Liver (tissue), 10 donors: ENCODE results near the gene BEND3. TPM values are rescaled to one million over a fixed set of nuclear protein-coding genes. Genes with fewer than 3 reads are reported as not detected.

Experiments used
- DNase-seq: peaks from one replicate; pipeline ENCODE4 v3.0.0-alpha.2; 2017; ENCODE audit warnings: low spot score
- H3K27ac ChIP-seq, 2 donors: one replicate each; pipeline ENCODE4 v1.7.0; 2013; ENCODE audit warnings: inconsistent platforms in 2 of 2, low read length in 2 of 2, control low read depth in 1 of 2, low read depth in 1 of 2, mild to moderate bottlenecking in 1 of 2
- H3K27me3 ChIP-seq, 4 donors: one replicate each; pipeline versions ENCODE4 v1.6.1 to v1.7.0; 2013; ENCODE audit warnings: low read length in 3 of 4, inconsistent platforms in 1 of 4, mild to moderate bottlenecking in 1 of 4, moderate library complexity in 1 of 4; ENCODE audit not compliant: control insufficient read depth in 4 of 4, insufficient read depth in 4 of 4
- H3K36me3 ChIP-seq, 4 donors: one replicate each; pipeline versions ENCODE4 v1.6.1 to v1.7.0; 2013; ENCODE audit warnings: low read length in 3 of 4, mild to moderate bottlenecking in 3 of 4, low read depth in 1 of 4, moderate library complexity in 1 of 4; ENCODE audit not compliant: control insufficient read depth in 4 of 4, insufficient read depth in 3 of 4
- H3K4me1 ChIP-seq, 4 donors: one replicate each; pipeline versions ENCODE4 v1.6.1 to v1.7.0; 2013; ENCODE audit warnings: low read length in 3 of 4, mild to moderate bottlenecking in 3 of 4, moderate library complexity in 1 of 4; ENCODE audit not compliant: control insufficient read depth in 4 of 4, insufficient read depth in 4 of 4
- H3K4me3 ChIP-seq, 3 donors: one replicate each; pipeline versions ENCODE4 v1.6.1 to v1.7.0; 2013; ENCODE audit warnings: low read length in 3 of 3, control low read depth in 1 of 3, low read depth in 1 of 3, mild to moderate bottlenecking in 1 of 3
- H3K9ac ChIP-seq, 2 donors: one replicate each; pipeline ENCODE4 v1.7.0; 2013; ENCODE audit warnings: low read length in 2 of 2, mild to moderate bottlenecking in 2 of 2, moderate library complexity in 2 of 2, control low read depth in 1 of 2, low read depth in 1 of 2
- H3K9me3 ChIP-seq, 4 donors: one replicate each; pipeline versions ENCODE4 v1.6.1 to v1.7.0; 2013; ENCODE audit warnings: low read length in 3 of 4; ENCODE audit not compliant: control insufficient read depth in 4 of 4
- EGR1 ChIP-seq, 2 donors: IDR thresholded peaks; 2 replicates each; pipeline ENCODE4 v1.6.1; 2016 to 2018; ENCODE audit warnings: antibody characterized with exemption in 2 of 2, low read depth in 2 of 2
- FOXA2 ChIP-seq: IDR thresholded peaks from 2 replicates; pipeline ENCODE4 v1.6.1; 2016; ENCODE audit warnings: antibody characterized with exemption
- MAX ChIP-seq: IDR thresholded peaks from 2 replicates; pipeline ENCODE4 v1.6.1; 2016; ENCODE audit warnings: antibody characterized with exemption
- NR2F2 ChIP-seq: IDR thresholded peaks from 2 replicates; pipeline ENCODE4 v1.6.1; 2016; ENCODE audit warnings: antibody characterized with exemption
- WGBS: extraction: QIAGEN DNeasy Blood & Tissue Kit; methylation state at CpG from one replicate; pipeline ENCODE4 v1.1.7; 2013; 5-methylcytosine and 5-hydroxymethylcytosine counted together
- polyA plus RNA-seq, 2 donors: library from polyadenylated mRNA; stranded (reverse) in 1 of 2; unstranded in 1 of 2; fragments of 200-250 nt in 1 of 2; fragments of >200 nt in 1 of 2; fragmentation: Nextera tagmentation in 1 of 2; extraction: Ambion mirVana in 1 of 2; gene quantifications; one replicate each; pipeline versions ENCODE4 v1.2.1 to v1.2.3, GENCODE V29; 2013 to 2015
- small RNA-seq: library from RNA; depleted of rRNA; stranded (forward); fragments of <200 nt; gene quantifications from one replicate; pipeline ENCODE3, GENCODE V24; 2014
- total RNA-seq, 2 donors: library from RNA; depleted of rRNA; stranded (reverse); fragments of >200 nt; gene quantifications; one replicate each; pipeline ENCODE4 v1.2.3, GENCODE V29; 2014
- TF ChIP-seq, protein P1 (sequence below): IDR thresholded peaks from 2 replicates; pipeline ENCODE4 v1.6.1; 2016; ENCODE audit warnings: antibody characterized with exemption, mild to moderate bottlenecking
- TF ChIP-seq, protein P2 (sequence below): IDR thresholded peaks from 2 replicates; pipeline ENCODE4 v1.6.1; 2016; ENCODE audit warnings: antibody characterized with exemption
- donor health status: healthy.
- donor health status: healthy.
- donor health status: healthy.
- donor health status: healthy.
- donor health status: healthy.

The BEND3 gene
- total and polyA plus RNA-seq, 4 donors, result 0.47 to 1.7 (median 1.2) TPM

DNA sequence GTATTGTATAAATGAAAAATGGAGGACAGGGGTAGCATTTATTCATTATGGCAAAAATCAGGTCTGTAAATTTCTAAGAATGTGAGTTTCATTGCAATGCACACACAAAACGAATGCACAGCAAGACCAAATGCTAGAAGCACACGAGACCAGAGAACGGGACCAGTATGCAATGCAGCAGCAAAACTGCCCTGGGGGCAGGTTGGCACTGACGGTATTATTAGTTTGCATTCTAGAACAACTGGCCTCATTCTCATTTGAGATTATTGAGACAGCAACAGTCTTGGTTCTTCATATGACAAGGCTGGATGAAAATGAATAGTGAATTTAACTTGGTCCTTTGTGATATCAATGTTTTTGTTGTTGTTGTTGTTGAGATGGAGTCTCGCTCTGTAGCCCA is 96.3 kb downstream of the BEND3 start:
- Histone ChIP-seq H3K9me3 (no peaks in the 10 kb centered on the region), H3K27me3 (no peaks in the 10 kb centered on the region), H3K4me3 (no peak overlapping the region), H3K9ac (no peak overlapping the region), H3K36me3 (no peaks in the 10 kb centered on the region), H3K4me1 (no peaks in the 10 kb centered on the region), H3K27ac (no peak overlapping the region)
- DNase-seq, result no peak
- no peak for TF ChIP-seq NR2F2
- TF ChIP-seq FOXA2, result no peak
- no peak for TF ChIP-seq MAX
- TF ChIP-seq, protein P1, sequence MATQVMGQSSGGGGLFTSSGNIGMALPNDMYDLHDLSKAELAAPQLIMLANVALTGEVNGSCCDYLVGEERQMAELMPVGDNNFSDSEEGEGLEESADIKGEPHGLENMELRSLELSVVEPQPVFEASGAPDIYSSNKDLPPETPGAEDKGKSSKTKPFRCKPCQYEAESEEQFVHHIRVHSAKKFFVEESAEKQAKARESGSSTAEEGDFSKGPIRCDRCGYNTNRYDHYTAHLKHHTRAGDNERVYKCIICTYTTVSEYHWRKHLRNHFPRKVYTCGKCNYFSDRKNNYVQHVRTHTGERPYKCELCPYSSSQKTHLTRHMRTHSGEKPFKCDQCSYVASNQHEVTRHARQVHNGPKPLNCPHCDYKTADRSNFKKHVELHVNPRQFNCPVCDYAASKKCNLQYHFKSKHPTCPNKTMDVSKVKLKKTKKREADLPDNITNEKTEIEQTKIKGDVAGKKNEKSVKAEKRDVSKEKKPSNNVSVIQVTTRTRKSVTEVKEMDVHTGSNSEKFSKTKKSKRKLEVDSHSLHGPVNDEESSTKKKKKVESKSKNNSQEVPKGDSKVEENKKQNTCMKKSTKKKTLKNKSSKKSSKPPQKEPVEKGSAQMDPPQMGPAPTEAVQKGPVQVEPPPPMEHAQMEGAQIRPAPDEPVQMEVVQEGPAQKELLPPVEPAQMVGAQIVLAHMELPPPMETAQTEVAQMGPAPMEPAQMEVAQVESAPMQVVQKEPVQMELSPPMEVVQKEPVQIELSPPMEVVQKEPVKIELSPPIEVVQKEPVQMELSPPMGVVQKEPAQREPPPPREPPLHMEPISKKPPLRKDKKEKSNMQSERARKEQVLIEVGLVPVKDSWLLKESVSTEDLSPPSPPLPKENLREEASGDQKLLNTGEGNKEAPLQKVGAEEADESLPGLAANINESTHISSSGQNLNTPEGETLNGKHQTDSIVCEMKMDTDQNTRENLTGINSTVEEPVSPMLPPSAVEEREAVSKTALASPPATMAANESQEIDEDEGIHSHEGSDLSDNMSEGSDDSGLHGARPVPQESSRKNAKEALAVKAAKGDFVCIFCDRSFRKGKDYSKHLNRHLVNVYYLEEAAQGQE, result no peak
- TF ChIP-seq, protein P2, sequence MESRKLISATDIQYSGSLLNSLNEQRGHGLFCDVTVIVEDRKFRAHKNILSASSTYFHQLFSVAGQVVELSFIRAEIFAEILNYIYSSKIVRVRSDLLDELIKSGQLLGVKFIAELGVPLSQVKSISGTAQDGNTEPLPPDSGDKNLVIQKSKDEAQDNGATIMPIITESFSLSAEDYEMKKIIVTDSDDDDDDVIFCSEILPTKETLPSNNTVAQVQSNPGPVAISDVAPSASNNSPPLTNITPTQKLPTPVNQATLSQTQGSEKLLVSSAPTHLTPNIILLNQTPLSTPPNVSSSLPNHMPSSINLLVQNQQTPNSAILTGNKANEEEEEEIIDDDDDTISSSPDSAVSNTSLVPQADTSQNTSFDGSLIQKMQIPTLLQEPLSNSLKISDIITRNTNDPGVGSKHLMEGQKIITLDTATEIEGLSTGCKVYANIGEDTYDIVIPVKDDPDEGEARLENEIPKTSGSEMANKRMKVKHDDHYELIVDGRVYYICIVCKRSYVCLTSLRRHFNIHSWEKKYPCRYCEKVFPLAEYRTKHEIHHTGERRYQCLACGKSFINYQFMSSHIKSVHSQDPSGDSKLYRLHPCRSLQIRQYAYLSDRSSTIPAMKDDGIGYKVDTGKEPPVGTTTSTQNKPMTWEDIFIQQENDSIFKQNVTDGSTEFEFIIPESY, result no peak
- TF ChIP-seq EGR1 (IDR thresholded peaks at IDR 0.05; ENCODE audit: low read depth in 2 of 2), result no peak
- WGBS, result 96% methylated on average over 5 of the region's 5 CpGs

Small RNA genes within 50 kb of the gene (small RNA-seq; reads per million reads assigned to genes)
- gene RNU6-1299P, result not detected

Other genes with a start within 250 kb of the BEND3 start
- gene CD24, start 140.8 kb downstream of the BEND3 start, total RNA-seq, result 10 to 100 TPM; 14.2 to 84.6 TPM
- 10 to 100 TPM; 14.4 to 15.0 TPM for gene CD24, start 140.8 kb downstream of the BEND3 start, polyA plus RNA-seq
- 1 to 10 TPM; 7.4 to 7.9 TPM for gene MTRES1, start 87.3 kb downstream of the BEND3 start, total RNA-seq
- 10 to 100 TPM; 14.9 to 23.5 TPM for gene MTRES1, start 87.3 kb downstream of the BEND3 start, polyA plus RNA-seq